Osteocyte (in vitro differentiated cells): Measurements from ENCODE around the gene GZF1. TPM values are rescaled to one million over a fixed set of nuclear protein-coding genes. Genes with fewer than 3 reads are reported as not detected.

Experiments
- DNase-seq: peaks from one replicate; pipeline ENCODE4 v3.0.0; 2021; ENCODE audit warnings: mixed read lengths; ENCODE audit not compliant: unreplicated experiment; ENCODE audit errors: extremely low spot score
- H3K27ac Mint-ChIP-seq: one replicate; pipeline ENCODE4 v1.8.0; 2021; ENCODE audit warnings: mild to moderate bottlenecking, mixed read lengths; ENCODE audit not compliant: unreplicated experiment
- H3K27me3 Mint-ChIP-seq: one replicate; pipeline ENCODE4 v1.8.0; 2021; ENCODE audit warnings: mixed read lengths; ENCODE audit not compliant: unreplicated experiment
- H3K36me3 Mint-ChIP-seq: one replicate; pipeline ENCODE4 v1.8.0; 2021; ENCODE audit warnings: mixed read lengths; ENCODE audit not compliant: unreplicated experiment
- H3K4me1 Mint-ChIP-seq: one replicate; pipeline ENCODE4 v1.8.0; 2021; ENCODE audit warnings: mixed read lengths; ENCODE audit not compliant: unreplicated experiment
- H3K4me3 Mint-ChIP-seq: one replicate; pipeline ENCODE4 v1.8.0; 2021; ENCODE audit warnings: mild to moderate bottlenecking, moderate library complexity, mixed read lengths; ENCODE audit not compliant: unreplicated experiment
- H3K9me3 Mint-ChIP-seq: one replicate; pipeline ENCODE4 v1.8.0; 2021; ENCODE audit warnings: mixed read lengths; ENCODE audit not compliant: unreplicated experiment
- total RNA-seq: library from RNA; stranded (reverse); gene quantifications from 2 replicates; pipeline ENCODE4 v1.2.1, GENCODE V29; 2021
- TF ChIP-seq, protein P1 (sequence below): fragments of 200-600 bp; sonication (generic); IDR thresholded peaks from 2 replicates; pipeline ENCODE4 v1.5.0; 2021; ENCODE audit warnings: antibody characterized with exemption, mild to moderate bottlenecking, moderate library complexity

GZF1 gene
- total RNA-seq, 1 donor from 2014 or later: 16.8 TPM

GRCh38 chr20:23415555-23415954 is 53.6 kb downstream of the GZF1 start:
- Mint-ChIP-seq H3K36me3 (no peaks in the 10 kb centered on the region), H3K9me3 (no peaks in the 10 kb centered on the region), H3K27ac (peak overlapping the region; percentile 27), H3K27me3 (no peaks in the 10 kb centered on the region), H3K4me3 (no peak overlapping the region), H3K4me1 (peaks cover 43% of the 10 kb centered on the region)
- DNase-seq: no peak
- TF ChIP-seq, protein P1, sequence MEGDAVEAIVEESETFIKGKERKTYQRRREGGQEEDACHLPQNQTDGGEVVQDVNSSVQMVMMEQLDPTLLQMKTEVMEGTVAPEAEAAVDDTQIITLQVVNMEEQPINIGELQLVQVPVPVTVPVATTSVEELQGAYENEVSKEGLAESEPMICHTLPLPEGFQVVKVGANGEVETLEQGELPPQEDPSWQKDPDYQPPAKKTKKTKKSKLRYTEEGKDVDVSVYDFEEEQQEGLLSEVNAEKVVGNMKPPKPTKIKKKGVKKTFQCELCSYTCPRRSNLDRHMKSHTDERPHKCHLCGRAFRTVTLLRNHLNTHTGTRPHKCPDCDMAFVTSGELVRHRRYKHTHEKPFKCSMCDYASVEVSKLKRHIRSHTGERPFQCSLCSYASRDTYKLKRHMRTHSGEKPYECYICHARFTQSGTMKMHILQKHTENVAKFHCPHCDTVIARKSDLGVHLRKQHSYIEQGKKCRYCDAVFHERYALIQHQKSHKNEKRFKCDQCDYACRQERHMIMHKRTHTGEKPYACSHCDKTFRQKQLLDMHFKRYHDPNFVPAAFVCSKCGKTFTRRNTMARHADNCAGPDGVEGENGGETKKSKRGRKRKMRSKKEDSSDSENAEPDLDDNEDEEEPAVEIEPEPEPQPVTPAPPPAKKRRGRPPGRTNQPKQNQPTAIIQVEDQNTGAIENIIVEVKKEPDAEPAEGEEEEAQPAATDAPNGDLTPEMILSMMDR: no peak

- peak overlapping the region; percentile 23 for H3K27ac Mint-ChIP-seq
Measured at GRCh38 chr20:23415959-23416583, 54.1 kb downstream of the GZF1 start.

DNA sequence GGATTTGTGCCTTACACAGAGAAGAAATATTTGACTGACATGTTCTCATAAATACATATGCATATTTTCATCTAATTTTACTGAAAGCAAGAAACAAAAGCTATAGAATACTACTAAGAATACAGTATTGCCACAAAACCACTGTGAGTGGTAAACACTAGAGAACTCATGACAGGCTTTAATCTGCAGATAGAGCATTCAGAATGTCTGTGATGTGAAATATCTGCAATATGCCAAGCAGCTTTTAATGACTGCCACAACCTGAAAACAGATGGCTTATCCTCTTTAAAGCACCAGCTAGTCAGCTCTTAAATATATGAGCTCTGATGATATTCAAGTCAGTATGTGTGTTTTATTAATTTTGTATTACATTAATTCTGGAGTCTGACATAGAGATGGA is 55.9 kb downstream of the GZF1 start:
- TF ChIP-seq, protein P1: no peak
- no peak overlapping the region for H3K4me3 Mint-ChIP-seq
- H3K27ac Mint-ChIP-seq: no peak overlapping the region
- no peaks in the 10 kb centered on the region for H3K27me3 Mint-ChIP-seq
- no peak for DNase-seq
- H3K36me3 Mint-ChIP-seq: no peaks in the 10 kb centered on the region
- H3K9me3 Mint-ChIP-seq: no peaks in the 10 kb centered on the region
- H3K4me1 Mint-ChIP-seq: peaks cover 26% of the 10 kb centered on the region

More at GRCh38 chr20:23415959-23416583, 54.1 kb downstream of the GZF1 start:
- Mint-ChIP-seq H3K4me1 (peaks cover 39% of the 10 kb centered on the region), H3K4me3 (no peak overlapping the region), H3K36me3 (no peaks in the 10 kb centered on the region), H3K27me3 (no peaks in the 10 kb centered on the region), H3K9me3 (no peaks in the 10 kb centered on the region)
- no peak for DNase-seq
- TF ChIP-seq, protein P1: no peak

- Mint-ChIP-seq H3K4me1 (peaks cover 24% of the 10 kb centered on the region), H3K27ac (peak overlapping the region; percentile 92), H3K36me3 (no peaks in the 10 kb centered on the region), H3K27me3 (no peaks in the 10 kb centered on the region), H3K9me3 (no peaks in the 10 kb centered on the region), H3K4me3 (peak overlapping the region; percentile 82)
- DNase-seq: no peak
- TF ChIP-seq, protein P1: no peak
Measured at GRCh38 chr20:23419657-23419994, 57.6 kb downstream of the GZF1 start.

DNA sequence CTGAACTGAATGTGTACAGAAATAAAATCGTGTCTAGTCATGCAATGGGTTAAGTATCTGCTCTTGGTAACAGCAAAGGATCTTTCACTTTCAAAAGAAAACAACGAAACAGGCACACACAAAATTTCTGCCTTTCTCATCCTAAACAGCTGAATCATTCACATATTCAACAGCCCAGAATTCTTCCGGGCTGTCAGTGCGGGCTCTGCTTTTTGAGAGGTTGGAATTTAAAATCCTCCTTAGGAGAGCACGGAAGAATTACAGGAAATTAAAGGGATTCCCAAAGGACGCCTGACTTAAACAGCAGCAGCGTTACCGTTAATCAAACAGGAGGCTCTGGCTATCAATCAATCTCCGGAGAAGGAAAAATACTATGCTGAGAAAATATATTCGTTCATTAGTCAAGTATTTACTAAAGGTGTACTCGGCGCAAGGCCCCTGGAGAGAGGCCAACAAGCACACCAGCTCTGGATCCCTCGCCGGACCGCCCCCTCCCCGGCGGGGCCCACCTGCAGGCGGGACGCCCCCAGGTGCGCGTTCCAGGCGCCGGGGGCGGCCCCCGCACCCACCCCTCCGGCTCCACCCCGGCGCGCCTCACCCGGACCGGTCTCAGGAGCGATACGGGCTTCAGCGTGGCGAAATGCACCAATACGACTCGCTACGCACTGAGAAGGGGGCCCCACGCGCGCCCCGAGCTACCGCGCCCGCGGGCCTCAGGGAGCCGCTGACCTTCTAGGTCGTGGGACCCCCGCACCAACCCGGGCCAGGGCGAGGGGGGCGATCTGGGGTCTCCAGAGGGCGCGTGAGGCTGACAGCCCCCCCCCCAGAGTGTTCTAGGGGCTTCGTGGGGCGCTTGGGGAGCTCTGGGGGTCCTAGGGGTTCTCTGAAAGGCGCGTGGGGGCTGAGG is 58.3 kb downstream of the GZF1 start:
- H3K27me3 Mint-ChIP-seq: no peaks in the 10 kb centered on the region
- H3K4me3 Mint-ChIP-seq: peak overlapping the region; percentile 82
- no peaks in the 10 kb centered on the region for H3K9me3 Mint-ChIP-seq
- TF ChIP-seq, protein P1: no peak
- H3K36me3 Mint-ChIP-seq: no peaks in the 10 kb centered on the region
- peaks cover 23% of the 10 kb centered on the region for H3K4me1 Mint-ChIP-seq
- DNase-seq: no peak
- peak overlapping the region; percentile 92 for H3K27ac Mint-ChIP-seq
